Breast epithelium (tissue), 3 donors: Measurements from ENCODE around the gene LRRC1.

ENCODE experiments used
- POLR2A ChIP-seq: fragments of 450-650 bp; IDR thresholded peaks from one replicate; pipeline ENCODE4 v1.6.1; 2016; ENCODE audit warnings: antibody characterized with exemption, mild to moderate bottlenecking, moderate library complexity
- POLR2AphosphoS5 ChIP-seq, 3 donors: sonication (generic); formaldehyde crosslinking; IDR thresholded peaks; one replicate each; pipeline ENCODE4 v1.6.1; 2017; ENCODE audit warnings: antibody characterized with exemption in 3 of 3
- TF ChIP-seq, protein P1 (sequence below), 3 donors: fragments of 450-650 bp; IDR thresholded peaks; one replicate each; pipeline ENCODE4 v1.5.1; 2016 to 2017; ENCODE audit warnings: antibody characterized with exemption in 3 of 3, mild to moderate bottlenecking in 3 of 3, moderate library complexity in 3 of 3

DNA sequence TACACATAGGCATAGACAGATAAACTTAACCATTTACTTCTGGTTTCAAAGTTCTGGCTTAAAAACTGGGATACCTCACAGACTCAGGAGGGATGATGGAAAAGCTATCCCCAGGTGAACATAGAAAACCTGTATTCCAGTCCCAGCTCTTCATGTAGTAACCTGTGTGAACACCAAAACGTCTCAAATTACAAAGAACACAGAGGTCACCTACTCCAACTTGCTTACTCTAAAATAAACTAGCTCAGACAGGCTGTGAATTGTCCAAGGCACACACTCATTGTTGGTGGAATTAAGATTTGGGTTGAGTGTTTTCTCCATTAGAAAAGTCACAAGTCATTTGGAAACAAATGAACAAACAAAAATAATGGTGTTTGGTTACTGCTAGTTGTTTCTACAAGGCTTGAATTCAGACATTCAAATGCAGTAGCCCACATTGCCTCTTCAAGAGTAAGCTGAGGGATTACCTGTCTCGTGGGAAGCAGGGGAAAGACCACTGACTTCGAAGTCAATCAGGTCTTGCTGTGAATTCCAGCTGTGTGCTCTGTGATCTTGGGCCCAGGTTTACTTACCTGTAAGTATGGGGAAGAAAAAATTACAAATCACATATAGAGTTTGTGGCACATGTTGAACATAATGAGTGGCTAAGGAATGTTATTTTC, 48.2 kb upstream of the LRRC1 start:
- TF ChIP-seq, protein P1, sequence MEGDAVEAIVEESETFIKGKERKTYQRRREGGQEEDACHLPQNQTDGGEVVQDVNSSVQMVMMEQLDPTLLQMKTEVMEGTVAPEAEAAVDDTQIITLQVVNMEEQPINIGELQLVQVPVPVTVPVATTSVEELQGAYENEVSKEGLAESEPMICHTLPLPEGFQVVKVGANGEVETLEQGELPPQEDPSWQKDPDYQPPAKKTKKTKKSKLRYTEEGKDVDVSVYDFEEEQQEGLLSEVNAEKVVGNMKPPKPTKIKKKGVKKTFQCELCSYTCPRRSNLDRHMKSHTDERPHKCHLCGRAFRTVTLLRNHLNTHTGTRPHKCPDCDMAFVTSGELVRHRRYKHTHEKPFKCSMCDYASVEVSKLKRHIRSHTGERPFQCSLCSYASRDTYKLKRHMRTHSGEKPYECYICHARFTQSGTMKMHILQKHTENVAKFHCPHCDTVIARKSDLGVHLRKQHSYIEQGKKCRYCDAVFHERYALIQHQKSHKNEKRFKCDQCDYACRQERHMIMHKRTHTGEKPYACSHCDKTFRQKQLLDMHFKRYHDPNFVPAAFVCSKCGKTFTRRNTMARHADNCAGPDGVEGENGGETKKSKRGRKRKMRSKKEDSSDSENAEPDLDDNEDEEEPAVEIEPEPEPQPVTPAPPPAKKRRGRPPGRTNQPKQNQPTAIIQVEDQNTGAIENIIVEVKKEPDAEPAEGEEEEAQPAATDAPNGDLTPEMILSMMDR (IDR thresholded peaks at IDR 0.05) = no peak
- TF ChIP-seq POLR2A (no peak), POLR2AphosphoS5 (IDR thresholded peaks at IDR 0.05) (no peak)
